ELF-1 (cell line): ENCODE data around the gene GP2.

Experiments used
- DNase-seq: peaks from one replicate; pipeline ENCODE4 v3.0.0-alpha.2; 2016; ENCODE audit warnings: low read depth, low spot score

The GP2 gene

GRCh38 chr16:20327444-20328041 is at the start of gene GP2:
Gene GP2, minus strand, starts transcription at chr16:20327513. Its CDS starts 1,082 bp downstream, at chr16:20326431.
- peak; percentile 9 for DNase-seq

GRCh38 chr16:20372701-20373100 is 45.4 kb upstream of the GP2 start:
- no peak for DNase-seq

GRCh38 chr16:20369452-20370054 is 42.2 kb upstream of the GP2 start:
- no peak for DNase-seq

- DNase-seq = no peak
Observed at GRCh38 chr16:20364051-20364450, 36.7 kb upstream of the GP2 start.

GRCh38 chr16:20363191-20363590 is 35.9 kb upstream of the GP2 start:
- no peak for DNase-seq

- DNase-seq = peak; percentile 8
Observed at GRCh38 chr16:20359997-20360396, 32.7 kb upstream of the GP2 start.

- DNase-seq = no peak
Observed at GRCh38 chr16:20355114-20355782, 27.9 kb upstream of the GP2 start.

GRCh38 chr16:20353379-20353778 is 26.1 kb upstream of the GP2 start:
- DNase-seq = no peak

- no peak for DNase-seq
Observed at GRCh38 chr16:20352615-20353014, 25.3 kb upstream of the GP2 start, which contains the start of gene UMOD. Gene UMOD, minus strand, starts transcription at chr16:20352715. Its CDS starts 1,978 bp downstream, at chr16:20350737.

- DNase-seq = no peak
Observed at GRCh38 chr16:20349615-20350014, 22.3 kb upstream of the GP2 start.

- peak; percentile 71 for DNase-seq
Observed at GRCh38 chr16:20348365-20349185, 21.3 kb upstream of the GP2 start.

GRCh38 chr16:20347666-20348364 is 20.5 kb upstream of the GP2 start:
- DNase-seq = no peak

GRCh38 chr16:20344611-20345010 is 17.3 kb upstream of the GP2 start:
- DNase-seq = no peak

GRCh38 chr16:20339744-20340143 is 12.4 kb upstream of the GP2 start:
- no peak for DNase-seq

- no peak for DNase-seq
Observed at GRCh38 chr16:20336955-20337354, 9.6 kb upstream of the GP2 start.

GRCh38 chr16:20334396-20334795 is 7.1 kb upstream of the GP2 start:
- no peak for DNase-seq

- DNase-seq = no peak
Observed at GRCh38 chr16:20333120-20333519, 5.8 kb upstream of the GP2 start.

GRCh38 chr16:20332411-20332810 is 5.1 kb upstream of the GP2 start:
- DNase-seq = no peak

GRCh38 chr16:20331635-20332034 is 4.3 kb upstream of the GP2 start:
- no peak for DNase-seq

- DNase-seq = no peak
Observed at GRCh38 chr16:20329392-20330138, 2.3 kb upstream of the GP2 start.

- DNase-seq = no peak
Observed at GRCh38 chr16:20326321-20326720, 992 bp downstream of the GP2 start.
